ENCODE measurements around the gene PDE11A.

PDE11A gene

DNA sequence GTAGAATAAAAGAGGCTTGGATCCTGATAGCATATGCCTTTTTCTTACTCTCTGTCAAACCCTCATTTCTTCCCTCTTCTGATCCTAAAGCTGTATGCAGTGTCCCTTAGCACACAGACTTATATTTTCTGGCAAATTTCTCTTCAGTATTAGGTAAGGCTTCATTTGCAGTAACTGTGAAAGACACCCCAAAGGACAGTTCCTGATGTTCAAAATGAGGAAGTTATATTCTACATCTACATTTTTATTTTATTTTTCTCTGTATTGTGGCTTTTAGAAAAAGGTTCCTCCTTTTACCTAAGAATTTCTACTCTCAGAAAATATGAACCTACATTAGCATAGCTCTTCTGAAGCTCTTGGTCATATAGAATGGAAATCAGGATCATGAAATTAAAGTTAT, 261.7 kb downstream of the PDE11A start:
- DNase-seq: no peak

DNA sequence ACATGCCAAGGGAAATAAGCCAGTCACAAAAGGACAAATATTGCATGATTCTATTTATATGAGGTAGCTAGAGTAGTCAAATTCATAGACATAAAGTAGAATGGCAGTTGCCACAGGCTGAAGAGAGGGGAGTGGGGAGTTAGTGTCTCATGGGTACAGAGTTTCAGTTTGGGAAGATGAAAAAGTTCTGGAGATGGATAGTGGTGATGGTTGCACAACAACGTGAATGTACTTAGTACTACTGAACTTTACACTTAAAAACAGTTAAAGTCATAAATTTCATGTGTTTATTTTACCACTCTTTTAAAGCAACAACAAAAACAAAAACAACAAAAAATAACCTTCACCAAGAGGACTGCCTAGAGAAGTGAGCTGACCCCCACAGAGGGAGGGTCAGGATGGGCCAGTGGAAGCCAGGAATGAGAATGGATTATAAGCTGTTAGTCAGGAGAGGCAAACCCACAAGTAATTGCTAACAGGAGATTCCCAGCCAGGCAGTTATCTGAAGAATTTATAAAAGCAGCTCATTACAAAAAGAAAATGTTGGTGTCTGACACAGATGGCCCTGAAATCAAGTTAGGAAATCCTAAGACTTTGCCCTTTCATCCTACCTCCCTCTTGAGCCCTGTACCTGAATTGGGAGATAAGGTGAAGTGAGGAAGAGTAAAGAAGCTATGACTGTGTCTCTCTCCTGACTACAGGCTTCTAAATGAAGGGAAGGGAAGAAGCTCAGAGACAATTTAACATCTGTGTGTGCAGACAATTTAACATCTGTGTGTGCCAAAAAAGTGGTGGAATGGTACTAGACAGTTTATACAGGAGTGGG, 263.4 kb downstream of the PDE11A start:
- DNase-seq: no peak

DNA sequence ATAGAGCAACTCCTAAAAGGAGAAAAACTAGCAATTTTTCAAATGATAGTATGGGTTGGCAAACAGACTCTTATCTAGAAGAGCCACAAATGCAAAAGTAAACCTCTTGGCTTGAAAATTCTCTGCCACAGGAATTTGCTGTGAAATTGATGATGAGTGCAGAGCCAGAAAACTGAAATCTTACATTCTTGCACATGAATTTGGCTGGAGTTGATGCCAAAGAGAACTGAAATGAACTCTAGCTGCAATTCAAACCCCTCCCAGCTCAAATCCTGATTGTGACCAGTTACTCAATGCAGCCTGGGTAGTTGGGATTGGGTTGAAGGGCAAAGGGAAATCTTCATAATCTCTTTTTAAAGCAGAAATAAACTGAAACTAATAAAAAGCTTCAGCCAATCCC, 266.6 kb downstream of the PDE11A start:
- DNase-seq: no peak

DNA sequence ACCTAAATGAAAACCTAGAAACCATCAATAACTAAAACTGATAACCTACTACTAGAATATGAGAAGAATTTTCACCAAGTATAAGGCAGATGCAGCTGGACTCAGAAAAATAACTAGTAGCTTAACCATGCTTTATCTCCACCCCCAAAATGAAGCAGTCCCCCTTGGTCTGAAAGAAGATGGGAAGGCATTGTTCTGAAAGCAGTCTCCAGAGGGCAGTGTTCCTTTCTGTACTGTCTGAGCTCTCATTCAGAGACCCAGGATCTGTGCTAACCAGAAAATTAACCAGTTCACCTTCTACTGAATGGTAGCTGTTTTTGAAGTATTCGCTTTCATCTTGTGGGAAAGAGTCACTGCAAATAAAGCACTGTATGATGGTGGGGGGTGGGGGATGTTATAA, 273.0 kb downstream of the PDE11A start:
- DNase-seq: peak; percentile 52

DNA sequence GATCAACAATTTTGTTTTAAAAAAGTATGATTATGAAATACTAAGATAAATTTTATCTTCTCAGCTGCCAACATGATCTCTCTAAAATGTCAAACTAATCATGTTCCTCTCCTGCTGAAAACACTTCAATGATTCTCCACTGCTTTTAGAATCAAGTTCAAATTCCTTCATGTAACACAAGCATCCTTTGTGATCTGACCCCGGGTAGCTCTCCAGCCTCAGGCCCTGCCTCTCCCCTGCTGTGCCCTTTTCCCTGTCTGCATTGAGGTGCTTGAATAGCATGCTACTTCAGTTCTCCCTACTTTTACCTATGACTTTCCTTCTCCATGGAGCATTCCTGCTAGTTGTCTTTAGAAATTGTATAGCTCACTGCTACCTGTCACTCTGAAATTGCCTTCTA, 274.8 kb downstream of the PDE11A start:
- DNase-seq: no peak

DNA sequence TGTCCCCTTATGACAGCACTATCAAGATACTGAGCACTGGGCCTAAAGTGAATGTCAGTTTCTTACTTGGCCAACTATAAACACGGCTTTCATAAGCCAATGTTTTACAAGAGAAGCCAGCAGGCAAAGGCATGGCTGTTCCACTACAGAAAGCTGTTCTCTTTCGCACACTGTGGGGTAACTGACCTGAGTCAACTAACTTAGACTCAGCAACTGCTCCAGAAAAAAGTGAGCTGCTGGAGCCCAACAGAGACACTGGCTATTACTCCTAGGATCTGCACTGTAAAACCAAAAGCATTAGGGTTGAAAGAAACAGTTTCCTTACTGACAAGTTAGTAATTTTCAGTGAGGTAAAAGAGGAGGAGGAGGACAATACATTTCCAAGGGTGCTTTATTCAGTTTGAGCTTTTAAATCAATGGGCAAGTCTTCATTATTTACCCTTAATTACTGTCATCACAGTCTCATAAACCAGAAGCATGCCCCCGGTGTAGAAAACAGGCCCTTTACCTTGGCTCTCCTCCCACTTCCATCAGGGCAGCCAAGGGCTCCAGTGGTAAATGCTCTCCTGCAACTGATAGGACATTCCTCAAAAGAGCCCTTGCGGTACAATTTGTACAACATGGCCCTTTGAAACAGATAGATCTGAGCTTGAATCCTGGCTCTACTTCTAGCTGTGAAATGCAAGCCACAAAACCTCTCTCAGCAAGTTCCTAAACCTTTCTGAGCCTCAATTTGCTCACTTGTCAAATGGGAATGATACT, 275.7 kb downstream of the PDE11A start:
- no peak for DNase-seq

DNA sequence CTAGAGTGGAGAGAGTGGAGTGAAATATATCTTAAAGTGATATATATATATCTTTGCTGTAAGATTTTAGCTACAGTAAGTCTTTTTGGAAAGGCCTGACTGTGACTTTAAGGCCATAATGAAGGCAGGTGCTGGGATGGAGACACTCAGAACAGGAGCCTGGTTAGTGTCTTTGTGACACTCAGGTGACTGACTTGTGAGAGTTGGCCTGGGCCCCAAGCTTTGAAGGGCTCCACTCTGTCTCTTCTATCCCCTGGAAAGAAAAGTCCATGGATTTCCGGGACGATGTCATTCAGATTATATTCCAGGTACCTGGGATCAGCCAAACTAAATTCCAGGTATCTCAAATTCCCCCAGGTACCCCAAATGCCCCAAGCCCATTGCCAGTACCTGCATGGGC, 276.6 kb downstream of the PDE11A start:
- no peak for DNase-seq

DNA sequence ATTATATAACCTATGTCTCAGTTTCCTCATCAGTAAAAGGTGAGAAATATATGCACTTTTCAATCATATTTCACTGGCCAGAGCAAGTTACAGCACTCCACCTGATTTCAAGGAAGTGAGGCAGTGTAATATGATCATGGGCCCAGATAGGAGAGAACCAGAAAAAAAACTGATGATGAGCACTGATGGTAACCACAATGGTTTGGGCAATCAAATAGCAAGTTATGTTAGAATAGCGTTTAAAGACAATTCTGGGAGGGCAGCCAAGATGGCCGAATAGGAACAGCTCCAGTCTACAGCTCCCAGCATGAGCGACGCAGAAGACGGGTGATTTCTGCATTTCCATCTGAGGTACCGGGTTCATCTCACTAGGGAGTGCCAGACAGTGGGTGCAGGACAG, 287.4 kb downstream of the PDE11A start:
- DNase-seq: peak; percentile 64

DNA sequence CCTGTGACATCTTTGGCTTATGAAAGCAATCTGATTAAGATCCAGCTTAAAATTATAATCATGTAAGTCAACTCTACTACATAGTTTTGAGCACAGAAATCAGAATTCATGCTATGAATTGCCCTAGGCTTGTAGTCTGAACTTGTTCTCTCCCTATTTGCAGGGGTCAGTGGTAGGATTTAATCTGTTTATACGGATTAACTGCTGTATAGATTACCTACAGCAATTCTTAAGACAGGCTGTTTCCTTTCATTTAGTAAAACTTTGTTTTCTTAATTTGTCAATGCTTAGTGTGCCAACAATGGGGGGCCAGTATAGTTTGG, 287.9 kb downstream of the PDE11A start:
- no peak for DNase-seq

DNA sequence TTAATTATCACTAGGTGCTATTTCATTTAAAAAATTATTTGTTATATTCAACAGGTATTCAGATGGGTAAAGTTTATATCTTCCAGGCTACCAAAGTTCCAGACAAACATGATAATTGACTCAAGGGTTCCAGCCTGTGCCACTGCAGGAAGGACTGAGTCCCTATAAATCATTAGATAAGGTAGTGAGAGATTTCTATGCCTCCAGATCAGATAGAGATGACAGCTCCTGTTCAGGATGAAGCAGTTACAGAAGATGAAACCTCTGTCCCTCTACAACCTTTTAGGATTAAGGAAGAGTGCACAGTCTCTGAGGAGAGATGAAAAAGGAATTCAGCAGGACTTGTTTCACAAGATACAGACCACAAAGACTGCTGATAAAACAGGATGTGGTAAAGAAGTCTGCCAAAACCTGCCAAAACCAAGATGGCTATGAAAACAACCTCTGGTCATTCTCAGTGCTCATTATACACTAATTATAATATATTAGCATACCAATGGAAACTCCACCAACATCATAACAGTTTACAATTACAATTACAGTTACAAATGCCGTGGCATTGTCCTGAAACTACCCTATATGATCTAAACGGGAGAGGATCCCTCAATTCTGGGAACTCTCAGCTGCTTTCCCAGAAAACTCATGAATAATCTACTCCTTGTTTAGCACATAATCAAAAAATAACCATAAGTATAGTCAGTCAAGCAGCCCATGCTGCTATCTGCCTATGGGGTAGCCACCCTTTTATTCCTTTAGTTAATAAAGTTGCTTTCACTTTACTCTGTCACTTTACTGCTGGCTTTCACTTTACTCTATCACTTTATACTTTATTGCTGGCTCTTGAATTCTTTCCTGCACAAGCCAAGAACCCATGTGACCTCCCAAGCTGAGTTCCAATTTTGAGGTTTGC, 288.5 kb downstream of the PDE11A start:
- DNase-seq: peak; percentile 70

DNA sequence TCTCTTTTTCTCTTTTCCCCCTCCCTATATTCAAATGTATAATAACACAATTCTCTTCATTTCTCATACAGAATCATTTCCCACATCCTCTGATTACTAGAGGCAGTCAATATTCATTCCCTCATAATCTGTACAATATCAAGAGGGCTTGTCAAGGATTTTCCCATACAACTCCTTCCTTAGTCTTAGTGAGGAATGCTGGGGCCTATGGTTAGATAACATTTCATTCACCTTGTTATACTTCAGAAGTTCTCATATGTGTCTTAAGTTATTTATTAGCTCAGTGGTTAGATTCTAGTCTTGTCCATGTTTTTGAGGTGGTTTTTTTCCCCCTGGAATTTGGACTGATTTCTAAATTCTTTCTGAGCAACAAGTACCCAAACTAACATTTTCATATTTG, 289.5 kb downstream of the PDE11A start:
- DNase-seq: no peak

DNA sequence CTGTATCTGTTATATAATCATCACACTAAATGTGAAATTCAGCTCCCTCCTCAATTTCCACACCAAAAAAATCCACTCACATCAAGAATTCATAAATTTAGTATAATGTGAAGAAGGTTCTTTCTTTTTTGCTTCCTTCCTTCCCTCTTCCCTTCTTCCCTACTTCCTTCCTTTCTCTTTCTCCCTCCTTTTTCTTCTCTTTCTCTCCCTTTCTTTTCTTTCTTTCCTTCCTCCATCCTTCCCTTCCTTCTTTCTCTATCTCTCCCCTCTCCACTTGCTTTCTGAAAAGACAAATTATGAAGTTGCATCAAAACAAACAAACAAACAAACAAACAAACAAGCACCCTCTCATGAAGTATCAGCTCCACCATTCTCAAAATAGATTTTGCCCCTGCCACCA, 290.0 kb downstream of the PDE11A start:
- no peak for DNase-seq

DNA sequence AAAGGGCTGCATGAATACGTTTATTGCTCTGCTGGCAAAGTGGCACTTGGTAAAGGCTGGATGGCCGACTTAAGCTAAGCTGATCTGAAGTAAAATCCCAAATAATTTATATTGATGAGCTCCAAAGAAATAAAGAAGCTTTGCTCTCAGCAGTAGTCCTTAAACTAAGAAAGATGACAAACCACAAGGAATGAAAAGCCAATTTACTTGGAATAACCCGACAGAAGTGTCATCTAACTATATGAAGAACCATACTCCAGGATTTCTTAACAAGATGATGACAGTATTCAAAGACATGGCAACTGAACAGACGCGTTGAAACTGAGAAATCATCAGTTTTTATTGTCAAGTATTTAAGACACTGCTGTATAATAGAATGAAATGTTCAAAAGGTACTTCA, 294.1 kb downstream of the PDE11A start:
- DNase-seq: no peak

DNA sequence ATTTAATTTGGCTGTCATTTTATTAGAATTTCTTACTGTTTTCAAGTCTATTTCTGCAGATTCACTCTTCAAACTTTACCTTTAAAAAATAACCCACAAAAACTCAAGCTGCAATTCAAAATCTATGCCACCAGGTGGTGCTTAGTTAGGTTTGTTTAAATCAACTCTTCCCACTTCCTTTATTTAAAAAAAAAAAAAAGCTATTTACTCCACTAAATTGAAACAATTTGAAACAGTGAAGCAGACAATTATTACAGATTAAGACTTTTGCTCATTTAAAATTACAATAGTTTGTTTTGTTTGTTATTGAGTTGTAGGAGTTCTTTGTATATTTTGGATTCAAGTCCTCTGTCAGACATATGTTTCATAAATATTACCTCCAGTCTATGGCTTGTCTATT, 300.0 kb downstream of the PDE11A start:
- DNase-seq: peak; percentile 67

DNA sequence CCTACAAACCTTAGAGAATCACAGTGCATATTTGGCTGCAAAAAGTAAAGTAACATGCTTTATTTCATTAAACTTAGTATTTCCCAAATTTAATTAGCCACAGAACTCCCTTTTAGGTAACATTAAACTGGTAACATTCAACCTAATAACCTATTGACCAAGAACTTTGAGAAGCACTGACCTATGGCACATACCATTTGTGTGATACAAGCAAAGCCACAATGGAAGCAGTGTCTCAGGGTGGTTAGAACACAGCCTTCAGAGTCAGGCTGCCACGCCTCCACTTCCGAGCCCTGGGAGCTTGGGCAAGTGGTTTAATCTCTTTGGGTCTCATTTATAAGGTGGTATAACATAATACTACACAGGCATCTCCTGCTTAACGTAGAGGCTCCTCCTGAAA, 301.4 kb downstream of the PDE11A start:
- DNase-seq: no peak

DNA sequence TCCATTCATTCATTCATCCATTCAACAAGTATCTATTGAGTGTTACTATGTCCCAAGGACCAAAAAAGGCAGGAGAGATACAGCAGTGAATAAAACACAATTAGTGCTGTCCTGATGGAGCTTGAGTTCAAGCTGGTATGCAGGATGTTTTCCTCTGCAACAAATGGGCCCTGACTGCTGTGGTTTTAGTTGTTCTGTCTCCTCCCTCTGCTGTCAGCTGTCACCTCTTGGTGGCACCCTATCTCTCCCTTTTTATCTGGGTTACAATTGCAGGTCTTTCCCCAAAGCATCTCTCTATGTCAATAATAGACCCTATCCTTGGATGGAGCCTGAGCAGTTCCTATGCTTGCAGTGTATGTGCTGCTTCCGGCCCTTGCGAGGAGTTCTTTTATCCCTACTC, 304.8 kb downstream of the PDE11A start:
- DNase-seq: peak; percentile 35

DNA sequence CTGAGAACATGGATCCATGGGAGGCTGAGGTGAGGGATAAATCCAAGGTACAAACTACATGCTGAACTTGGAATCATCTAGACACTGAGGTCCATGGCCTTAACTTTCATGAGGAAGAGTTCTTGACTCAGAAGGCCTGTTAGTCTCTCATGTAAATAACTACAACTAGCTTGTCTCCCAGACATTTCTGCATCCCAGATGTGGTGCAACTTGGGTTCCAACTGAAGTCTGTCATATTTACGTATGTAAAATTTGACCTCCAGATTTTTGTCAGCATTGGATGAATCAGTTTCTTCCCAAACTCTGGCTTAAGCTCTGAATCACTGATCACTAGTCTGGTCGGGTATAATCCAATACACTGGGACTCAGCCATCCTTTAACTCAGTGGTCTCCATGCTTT, 306.9 kb downstream of the PDE11A start:
- DNase-seq: no peak

DNA sequence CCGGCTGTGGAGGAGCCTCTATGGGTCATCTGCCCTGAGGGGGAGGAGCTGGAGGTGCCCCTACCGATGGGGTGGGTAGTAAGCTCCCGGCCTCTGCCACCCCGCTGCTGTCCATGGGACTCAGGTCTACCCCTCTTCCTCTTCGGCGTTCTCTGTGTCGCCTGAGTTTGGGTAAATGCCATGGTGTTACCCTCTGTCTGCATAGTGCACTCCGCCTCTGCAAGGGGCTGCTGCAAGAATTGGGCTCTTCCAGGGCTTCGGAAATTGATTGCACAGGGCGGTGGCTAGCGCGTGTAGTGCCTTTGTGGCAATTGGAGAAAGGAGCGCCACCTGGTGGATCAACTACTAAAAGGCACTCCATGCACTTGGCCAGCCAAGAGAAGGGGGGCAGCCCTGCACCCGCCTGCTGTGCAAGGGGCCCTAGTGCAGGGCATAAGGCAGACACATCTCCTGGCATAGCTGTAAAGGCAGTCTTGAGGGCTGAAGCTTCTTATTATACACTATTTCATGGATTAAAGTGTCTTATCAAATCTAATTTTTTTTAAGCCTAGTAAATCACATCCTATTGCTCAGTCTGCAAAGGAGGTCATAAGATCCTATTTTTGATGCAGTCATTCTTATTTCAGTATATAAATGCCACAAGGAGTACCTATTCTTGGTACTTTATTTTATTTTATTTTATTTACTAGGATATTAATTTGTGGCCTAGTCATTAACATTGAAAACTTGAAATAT, 308.9 kb downstream of the PDE11A start:
- DNase-seq: peak; percentile 93

DNA sequence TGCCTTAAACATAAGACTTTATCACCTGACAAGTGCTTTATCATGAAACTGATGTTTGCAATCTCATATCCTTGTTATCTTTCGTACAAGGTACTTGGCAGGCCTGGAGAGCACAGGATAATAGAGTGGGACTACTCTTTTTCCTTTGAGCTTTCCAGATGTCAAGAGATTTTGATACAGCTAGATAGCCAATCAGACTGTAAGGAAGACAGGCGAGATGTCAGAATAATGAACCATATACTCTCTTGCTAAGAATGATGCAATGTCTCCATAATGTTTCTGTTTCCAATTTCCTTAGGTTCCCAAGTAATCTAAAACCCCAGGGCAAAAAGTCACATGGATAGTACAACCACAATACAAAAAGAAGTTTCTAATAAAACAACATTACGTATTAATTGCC, 313.1 kb downstream of the PDE11A start:
- no peak for DNase-seq

DNA sequence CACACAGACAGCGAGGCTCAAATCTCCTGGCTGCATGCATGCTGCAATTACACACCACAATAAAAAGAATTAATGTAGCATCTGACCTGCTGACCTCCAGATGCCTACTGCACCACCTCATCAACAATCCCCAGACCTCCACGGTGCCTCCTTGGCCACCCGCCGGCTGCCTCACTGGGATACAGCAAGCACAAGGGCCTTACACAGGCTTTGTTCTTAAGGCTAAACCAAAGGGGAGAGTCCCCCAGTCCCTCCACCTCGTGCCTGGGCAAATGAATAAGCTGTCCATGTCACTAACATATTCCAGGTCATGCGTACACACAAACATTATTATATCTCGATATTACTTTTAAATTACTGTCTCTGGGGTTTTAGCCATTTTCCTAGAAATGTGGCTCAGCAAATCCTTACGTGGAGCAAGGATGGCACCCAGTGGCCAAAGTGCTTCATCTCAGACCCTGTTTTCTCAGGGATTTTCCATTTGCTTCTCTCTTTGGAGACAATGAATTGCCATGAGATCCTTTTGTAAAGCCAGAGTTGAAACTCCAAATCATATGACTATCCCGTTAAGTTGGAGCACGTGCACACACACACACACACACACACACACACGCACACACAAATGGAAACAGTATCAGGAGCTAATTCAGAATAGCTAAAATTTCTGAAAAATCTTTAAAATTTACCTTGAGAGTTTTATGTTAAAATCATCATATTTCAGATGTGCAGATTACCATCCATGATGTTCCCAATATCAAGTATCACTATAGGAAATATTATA, 313.8 kb downstream of the PDE11A start:
- peak; percentile 57 for DNase-seq

DNA sequence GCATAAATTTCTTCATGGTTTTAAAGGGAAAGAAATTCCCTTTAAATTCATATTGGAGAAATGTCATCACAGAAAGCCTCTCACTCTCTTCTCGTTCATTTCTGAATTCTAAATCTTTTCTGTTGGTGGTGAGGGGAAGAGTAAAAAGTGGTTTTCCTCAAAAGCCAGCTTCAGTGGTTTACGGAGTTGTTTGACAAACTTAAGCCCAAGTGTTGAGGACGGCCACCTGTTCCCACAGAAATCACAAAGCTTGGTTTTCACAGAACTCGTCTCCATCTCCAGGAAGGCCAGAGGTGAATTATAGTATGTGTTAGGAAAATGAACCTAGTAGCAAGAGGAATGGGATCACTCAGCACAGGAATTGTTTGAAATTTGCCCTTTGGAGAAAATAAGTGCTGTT, 316.2 kb downstream of the PDE11A start:
- no peak for DNase-seq

DNA sequence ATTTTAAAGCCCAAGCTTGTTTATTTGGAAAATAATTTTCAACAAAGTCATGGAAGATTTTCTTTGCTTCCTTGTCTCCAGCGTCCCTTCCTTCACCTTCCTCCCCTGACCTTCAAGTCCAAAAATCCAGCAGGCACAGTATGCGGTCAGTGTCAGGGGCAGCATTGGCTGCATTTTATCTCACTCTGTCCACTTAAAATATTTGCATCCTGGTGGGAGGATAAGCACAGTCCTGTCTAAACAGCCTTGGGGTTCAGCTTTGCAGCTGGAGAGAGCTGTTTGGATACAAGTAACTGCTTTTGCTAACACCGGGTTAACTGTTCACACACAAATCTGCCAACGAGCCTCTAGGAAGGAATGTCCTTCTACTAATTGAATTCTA, 318.1 kb downstream of the PDE11A start:
- DNase-seq: no peak

All from hematopoietic multipotent progenitor cell treated with erythropoietin and hydrocortisone succinate and interleukin-3 and kit ligand, for 6 days (in vitro differentiated cells).